Hepatocyte (in vitro differentiated cells): ENCODE results near the gene RAD51D.

Experiments
- EZH2 ChIP-seq: fragments of 200-600 bp; sonication (generic); IDR thresholded peaks from 2 replicates; pipeline ENCODE4 v1.6.1; 2016; ENCODE audit warnings: antibody characterized with exemption, mild to moderate bottlenecking, borderline replicate concordance
- EZH2phosphoT487 ChIP-seq: fragments of 200-600 bp; sonication (generic); IDR thresholded peaks from one replicate; pipeline ENCODE4 v1.6.1; 2018; ENCODE audit warnings: antibody characterized with exemption, mild to moderate bottlenecking, low read depth, moderate library complexity; ENCODE audit not compliant: unreplicated experiment, severe bottlenecking
- TF ChIP-seq, protein P1 (sequence below): fragments of 200-600 bp; sonication (generic); IDR thresholded peaks from 2 replicates; pipeline ENCODE4 v1.5.1; 2016; ENCODE audit warnings: antibody characterized with exemption, mild to moderate bottlenecking; ENCODE audit not compliant: poor library complexity

GRCh38 chr17:35164716-35165115, 45.1 kb upstream of the RAD51D start:
- TF ChIP-seq, protein P1, sequence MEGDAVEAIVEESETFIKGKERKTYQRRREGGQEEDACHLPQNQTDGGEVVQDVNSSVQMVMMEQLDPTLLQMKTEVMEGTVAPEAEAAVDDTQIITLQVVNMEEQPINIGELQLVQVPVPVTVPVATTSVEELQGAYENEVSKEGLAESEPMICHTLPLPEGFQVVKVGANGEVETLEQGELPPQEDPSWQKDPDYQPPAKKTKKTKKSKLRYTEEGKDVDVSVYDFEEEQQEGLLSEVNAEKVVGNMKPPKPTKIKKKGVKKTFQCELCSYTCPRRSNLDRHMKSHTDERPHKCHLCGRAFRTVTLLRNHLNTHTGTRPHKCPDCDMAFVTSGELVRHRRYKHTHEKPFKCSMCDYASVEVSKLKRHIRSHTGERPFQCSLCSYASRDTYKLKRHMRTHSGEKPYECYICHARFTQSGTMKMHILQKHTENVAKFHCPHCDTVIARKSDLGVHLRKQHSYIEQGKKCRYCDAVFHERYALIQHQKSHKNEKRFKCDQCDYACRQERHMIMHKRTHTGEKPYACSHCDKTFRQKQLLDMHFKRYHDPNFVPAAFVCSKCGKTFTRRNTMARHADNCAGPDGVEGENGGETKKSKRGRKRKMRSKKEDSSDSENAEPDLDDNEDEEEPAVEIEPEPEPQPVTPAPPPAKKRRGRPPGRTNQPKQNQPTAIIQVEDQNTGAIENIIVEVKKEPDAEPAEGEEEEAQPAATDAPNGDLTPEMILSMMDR: no peak
- no peak for TF ChIP-seq EZH2
- TF ChIP-seq EZH2phosphoT487: no peak
